ENCODE data around the gene UFD1.

DNA sequence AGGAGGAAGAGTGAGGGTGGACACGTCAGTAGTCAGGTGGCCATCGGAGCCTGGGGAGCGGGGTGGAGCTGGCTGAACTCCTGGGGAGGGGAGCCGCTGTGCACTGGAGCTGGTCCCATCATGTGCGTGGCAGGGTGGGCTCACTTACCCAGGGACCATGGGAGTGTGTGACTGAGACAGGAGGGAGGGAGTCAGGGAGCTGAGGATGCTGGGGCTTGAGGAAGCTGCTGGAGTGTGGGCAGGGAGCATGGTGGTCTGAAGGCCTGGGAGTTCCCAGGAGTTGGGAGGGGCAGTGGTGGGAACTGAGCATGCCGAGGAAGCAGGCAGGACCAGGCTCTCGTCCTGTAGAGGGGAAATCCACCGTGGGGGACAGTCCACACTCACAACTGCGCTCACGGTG lies 27.2 kb upstream of the UFD1 start:
- TF ChIP-seq, protein P1, sequence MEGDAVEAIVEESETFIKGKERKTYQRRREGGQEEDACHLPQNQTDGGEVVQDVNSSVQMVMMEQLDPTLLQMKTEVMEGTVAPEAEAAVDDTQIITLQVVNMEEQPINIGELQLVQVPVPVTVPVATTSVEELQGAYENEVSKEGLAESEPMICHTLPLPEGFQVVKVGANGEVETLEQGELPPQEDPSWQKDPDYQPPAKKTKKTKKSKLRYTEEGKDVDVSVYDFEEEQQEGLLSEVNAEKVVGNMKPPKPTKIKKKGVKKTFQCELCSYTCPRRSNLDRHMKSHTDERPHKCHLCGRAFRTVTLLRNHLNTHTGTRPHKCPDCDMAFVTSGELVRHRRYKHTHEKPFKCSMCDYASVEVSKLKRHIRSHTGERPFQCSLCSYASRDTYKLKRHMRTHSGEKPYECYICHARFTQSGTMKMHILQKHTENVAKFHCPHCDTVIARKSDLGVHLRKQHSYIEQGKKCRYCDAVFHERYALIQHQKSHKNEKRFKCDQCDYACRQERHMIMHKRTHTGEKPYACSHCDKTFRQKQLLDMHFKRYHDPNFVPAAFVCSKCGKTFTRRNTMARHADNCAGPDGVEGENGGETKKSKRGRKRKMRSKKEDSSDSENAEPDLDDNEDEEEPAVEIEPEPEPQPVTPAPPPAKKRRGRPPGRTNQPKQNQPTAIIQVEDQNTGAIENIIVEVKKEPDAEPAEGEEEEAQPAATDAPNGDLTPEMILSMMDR (conservative IDR thresholded peaks at IDR 0.05 in 1 of 2, IDR thresholded peaks at IDR 0.05 in 1 of 2; ENCODE audit: low read depth in 1 of 2, low read length in 2 of 2) = no peak
- TF ChIP-seq EZH2 (IDR thresholded peaks at IDR 0.05; ENCODE audit: low read length, missing control alignments) = no peak

Data from fibroblast of lung (primary cell).